ENCODE measurements around the gene IMMP2L. TPM values are rescaled to one million over a fixed set of nuclear protein-coding genes. Genes with fewer than 3 reads are reported as not detected.

IMMP2L gene
- total RNA-seq, 3 donors from 2014 or later (not counting 1 experiment from before 2014, with no cell fraction given): 6.9 to 9.2 (median 8.7) TPM

DNA sequence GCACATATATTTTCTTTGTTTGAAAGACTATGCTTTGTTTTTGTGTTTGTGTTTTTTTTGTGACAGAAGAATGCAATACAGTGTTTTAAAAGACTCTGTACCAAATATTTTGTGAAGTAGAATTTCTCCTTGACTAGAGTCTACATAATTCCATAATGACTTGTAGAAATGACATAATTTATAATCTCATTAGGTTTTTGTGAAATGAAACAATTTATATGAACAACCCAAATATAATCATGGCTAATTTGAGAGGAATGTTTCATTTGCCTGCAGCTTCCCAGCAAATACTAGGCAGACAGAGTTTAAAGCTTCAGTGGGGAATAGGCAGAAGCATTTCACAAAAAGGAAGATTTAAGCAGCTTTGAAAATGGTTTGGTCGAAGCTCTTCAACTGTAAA is 686.9 kb downstream of the IMMP2L start:
- Mint-ChIP-seq H3K27ac (no peak overlapping the region), H3K9me3 (peaks cover 0 to 6% of the 10 kb centered on the region in 2 donors), H3K4me1 (no peaks in the 10 kb centered on the region), H3K27me3 (ENCODE audit: low read depth in 2 of 2) (no peaks in the 10 kb centered on the region), H3K36me3 (no peaks in the 10 kb centered on the region), H3K4me3 (no peak overlapping the region)
- no peaks in the 10 kb centered on the region for H3K9me3 ChIP-seq (ENCODE audit: control insufficient read depth, insufficient read depth, low read length)
- DNase-seq (no peak), ATAC-seq (no peak)
- WGBS (ENCODE audit: insufficient coverage): 100% methylated on average over 1 of the region's 1 CpG
- no peaks in the 10 kb centered on the region for H3K27me3 ChIP-seq (ENCODE audit: control insufficient read depth, insufficient read depth, low read length)
- H3K27ac ChIP-seq (ENCODE audit: low read length): no peak overlapping the region
- H3K36me3 ChIP-seq (ENCODE audit: control insufficient read depth, insufficient read depth, low read length): no peaks in the 10 kb centered on the region
- TF ChIP-seq, protein P1, sequence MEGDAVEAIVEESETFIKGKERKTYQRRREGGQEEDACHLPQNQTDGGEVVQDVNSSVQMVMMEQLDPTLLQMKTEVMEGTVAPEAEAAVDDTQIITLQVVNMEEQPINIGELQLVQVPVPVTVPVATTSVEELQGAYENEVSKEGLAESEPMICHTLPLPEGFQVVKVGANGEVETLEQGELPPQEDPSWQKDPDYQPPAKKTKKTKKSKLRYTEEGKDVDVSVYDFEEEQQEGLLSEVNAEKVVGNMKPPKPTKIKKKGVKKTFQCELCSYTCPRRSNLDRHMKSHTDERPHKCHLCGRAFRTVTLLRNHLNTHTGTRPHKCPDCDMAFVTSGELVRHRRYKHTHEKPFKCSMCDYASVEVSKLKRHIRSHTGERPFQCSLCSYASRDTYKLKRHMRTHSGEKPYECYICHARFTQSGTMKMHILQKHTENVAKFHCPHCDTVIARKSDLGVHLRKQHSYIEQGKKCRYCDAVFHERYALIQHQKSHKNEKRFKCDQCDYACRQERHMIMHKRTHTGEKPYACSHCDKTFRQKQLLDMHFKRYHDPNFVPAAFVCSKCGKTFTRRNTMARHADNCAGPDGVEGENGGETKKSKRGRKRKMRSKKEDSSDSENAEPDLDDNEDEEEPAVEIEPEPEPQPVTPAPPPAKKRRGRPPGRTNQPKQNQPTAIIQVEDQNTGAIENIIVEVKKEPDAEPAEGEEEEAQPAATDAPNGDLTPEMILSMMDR (IDR thresholded peaks at IDR 0.05): no peak
- H3K4me1 ChIP-seq (ENCODE audit: control insufficient read depth, insufficient read depth, low read length): no peaks in the 10 kb centered on the region
- intact Hi-C loops (cut with micrococcal nuclease): no loop called here
- no peak overlapping the region for H3K4me3 ChIP-seq (ENCODE audit: low read length)

DNA sequence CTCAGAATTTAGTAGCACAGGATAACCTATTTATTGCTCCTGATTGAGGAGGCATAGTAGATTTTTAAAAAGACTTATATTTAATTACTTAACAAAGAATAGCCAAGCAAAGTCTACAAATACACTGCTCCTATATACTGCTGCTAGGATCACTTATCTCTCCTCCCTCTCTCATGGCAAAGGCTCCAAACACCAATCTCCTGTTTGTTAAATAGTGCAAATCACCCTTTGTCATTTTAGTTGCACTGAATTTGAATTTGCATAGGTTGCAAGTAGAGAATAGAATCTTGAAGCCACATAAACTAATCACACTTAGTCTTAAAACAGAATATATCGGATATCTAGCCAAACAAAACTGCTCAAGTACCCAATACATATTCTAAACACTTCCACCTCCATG is 690.4 kb downstream of the IMMP2L start:
- Mint-ChIP-seq H3K9me3 (peaks cover 2% of the 10 kb centered on the region in 2 donors), H3K4me1 (no peaks in the 10 kb centered on the region), H3K27me3 (ENCODE audit: low read depth in 2 of 2) (no peaks in the 10 kb centered on the region), H3K36me3 (no peaks in the 10 kb centered on the region), H3K4me3 (no peak overlapping the region), H3K27ac (no peak overlapping the region)
- no peak for DNase-seq
- Histone ChIP-seq H3K27ac (ENCODE audit: low read length) (no peak overlapping the region), H3K27me3 (ENCODE audit: control insufficient read depth, insufficient read depth, low read length) (no peaks in the 10 kb centered on the region), H3K9me3 (ENCODE audit: control insufficient read depth, insufficient read depth, low read length) (peaks cover 5% of the 10 kb centered on the region), H3K4me1 (ENCODE audit: control insufficient read depth, insufficient read depth, low read length) (no peaks in the 10 kb centered on the region), H3K36me3 (ENCODE audit: control insufficient read depth, insufficient read depth, low read length) (no peaks in the 10 kb centered on the region), H3K4me3 (ENCODE audit: low read length) (no peak overlapping the region)
- 96% methylated on average over 1 of the region's 1 CpG for WGBS (ENCODE audit: insufficient coverage)
- TF ChIP-seq, protein P1 (IDR thresholded peaks at IDR 0.05): no peak
- ATAC-seq: no peak
- intact Hi-C loops (cut with micrococcal nuclease): no loop called here

DNA sequence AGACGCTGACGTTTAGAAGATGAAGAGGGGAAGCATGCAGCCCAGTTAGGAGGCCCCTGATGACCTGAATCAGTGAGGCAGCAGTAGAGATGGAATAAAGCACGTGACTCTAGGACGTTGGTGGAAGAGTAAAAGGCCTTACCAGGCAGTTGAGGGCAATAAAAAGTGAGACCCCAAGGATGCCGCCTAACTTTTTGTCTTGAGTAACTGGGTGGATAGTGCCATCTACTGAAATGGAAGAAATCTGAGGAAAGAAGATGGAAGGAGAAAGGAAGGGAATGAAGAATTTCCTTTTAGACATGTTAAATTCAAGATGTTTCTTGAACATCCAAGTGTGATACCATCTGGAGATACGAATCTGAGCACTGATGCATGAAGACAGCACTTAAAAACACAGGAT is 691.4 kb downstream of the IMMP2L start:
- TF ChIP-seq, protein P1 (IDR thresholded peaks at IDR 0.05): no peak
- Mint-ChIP-seq H3K27me3 (ENCODE audit: low read depth in 2 of 2) (no peaks in the 10 kb centered on the region), H3K36me3 (peaks cover 2% of the 10 kb centered on the region), H3K4me1 (no peaks in the 10 kb centered on the region), H3K9me3 (peaks cover 2 to 9% of the 10 kb centered on the region in 2 donors), H3K27ac (no peak overlapping the region), H3K4me3 (no peak overlapping the region)
- peaks cover 5% of the 10 kb centered on the region for H3K9me3 ChIP-seq (ENCODE audit: control insufficient read depth, insufficient read depth, low read length)
- no peak for DNase-seq
- no peaks in the 10 kb centered on the region for H3K27me3 ChIP-seq (ENCODE audit: control insufficient read depth, insufficient read depth, low read length)
- intact Hi-C loops (cut with micrococcal nuclease): no loop called here
- no peak overlapping the region for H3K4me3 ChIP-seq (ENCODE audit: low read length)
- H3K4me1 ChIP-seq (ENCODE audit: control insufficient read depth, insufficient read depth, low read length): no peaks in the 10 kb centered on the region
- ATAC-seq: no peak
- no peaks in the 10 kb centered on the region for H3K36me3 ChIP-seq (ENCODE audit: control insufficient read depth, insufficient read depth, low read length)
- no peak overlapping the region for H3K27ac ChIP-seq (ENCODE audit: low read length)
- 83% methylated on average over 6 of the region's 6 CpGs for WGBS (ENCODE audit: insufficient coverage)

DNA sequence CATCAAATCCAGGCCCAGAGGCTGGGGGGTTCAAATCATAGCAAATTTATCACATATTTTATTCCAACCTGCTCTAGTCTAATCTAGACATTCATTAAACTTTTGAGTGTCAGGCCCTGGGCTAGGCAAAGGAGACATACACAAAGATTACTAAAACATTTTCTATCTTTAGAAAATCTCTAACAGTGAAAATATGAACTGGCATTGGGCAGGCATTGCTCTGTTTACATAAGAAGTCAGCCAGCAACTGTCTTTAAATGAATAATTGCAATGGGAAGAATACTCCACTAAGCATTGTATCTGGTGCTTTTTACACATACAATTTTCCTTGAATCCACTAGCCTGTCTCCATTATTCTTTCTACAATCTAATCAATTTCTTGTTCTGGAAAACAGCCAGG is 693.8 kb downstream of the IMMP2L start:
- ATAC-seq: no peak
- H3K9me3 Mint-ChIP-seq: peaks cover 5 to 16% of the 10 kb centered on the region in 2 donors
- TF ChIP-seq, protein P1 (IDR thresholded peaks at IDR 0.05): no peak

More for the DNA sequence above, 693.8 kb downstream of the IMMP2L start:
- H3K36me3 Mint-ChIP-seq: peaks cover 9% of the 10 kb centered on the region
- H3K4me3 Mint-ChIP-seq: no peak overlapping the region
- H3K27me3 ChIP-seq (ENCODE audit: control insufficient read depth, insufficient read depth, low read length): no peaks in the 10 kb centered on the region
- H3K9me3 ChIP-seq (ENCODE audit: control insufficient read depth, insufficient read depth, low read length): peaks cover 5% of the 10 kb centered on the region
- no peaks in the 10 kb centered on the region for H3K4me1 ChIP-seq (ENCODE audit: control insufficient read depth, insufficient read depth, low read length)
- no peak overlapping the region for H3K4me3 ChIP-seq (ENCODE audit: low read length)
- no peaks in the 10 kb centered on the region for H3K36me3 ChIP-seq (ENCODE audit: control insufficient read depth, insufficient read depth, low read length)
- no peak for DNase-seq
- H3K27me3 Mint-ChIP-seq (ENCODE audit: low read depth in 2 of 2): no peaks in the 10 kb centered on the region
- no peaks in the 10 kb centered on the region for H3K4me1 Mint-ChIP-seq
- H3K27ac Mint-ChIP-seq: no peak overlapping the region
- intact Hi-C loops (cut with micrococcal nuclease): no loop called here
- no peak overlapping the region for H3K27ac ChIP-seq (ENCODE audit: low read length)
